Natural killer cell (primary cell): Measurements from ENCODE around the gene ANKS3. TPM values are rescaled to one million over a fixed set of nuclear protein-coding genes. Genes with fewer than 3 reads are reported as not detected.

ENCODE experiments used
- ATAC-seq, 3 donors: fragments of 150-1000 bp in 2 of 3; fragments of 200-7000 bp in 1 of 3; cut with Tn5 transposase; 1 replicate in 1 of 3; 2 replicates in 2 of 3; pipeline ENCODE4 v1.10.0; 2021; ENCODE audit warnings: mild to moderate bottlenecking in 2 of 3, moderate library complexity in 2 of 3
- DNase-seq, 2 donors: peaks; one replicate each; pipeline versions ENCODE4 v3.0.0 to v3.0.0-alpha.2; 2013 to 2021; ENCODE audit warnings: mixed read lengths in 1 of 2
- H3K27ac ChIP-seq: one replicate; pipeline ENCODE4 v1.5.1; 2013; ENCODE audit warnings: mild to moderate bottlenecking, low read length
- H3K27me3 ChIP-seq: one replicate; pipeline ENCODE4 v1.6.1; 2013; ENCODE audit warnings: low read length; ENCODE audit not compliant: control insufficient read depth, insufficient read depth
- H3K36me3 ChIP-seq: one replicate; pipeline ENCODE4 v1.6.1; 2013; ENCODE audit warnings: low read length; ENCODE audit not compliant: control insufficient read depth, insufficient read depth
- H3K4me1 ChIP-seq: one replicate; pipeline ENCODE4 v1.6.1; 2013; ENCODE audit warnings: low read length; ENCODE audit not compliant: control insufficient read depth, insufficient read depth
- H3K4me3 ChIP-seq: one replicate; pipeline ENCODE4 v1.5.1; 2013; ENCODE audit warnings: low read length
- H3K9me3 ChIP-seq: one replicate; pipeline ENCODE4 v1.6.1; 2013; ENCODE audit warnings: low read length; ENCODE audit not compliant: control insufficient read depth, insufficient read depth
- H3K27ac Mint-ChIP-seq, 2 donors: one replicate each; pipeline ENCODE4 v1.8.0; 2022; ENCODE audit warnings: mild to moderate bottlenecking in 2 of 2, mixed read lengths in 2 of 2, moderate library complexity in 1 of 2
- H3K27me3 Mint-ChIP-seq, 2 donors: one replicate each; pipeline ENCODE4 v1.8.0; 2022; ENCODE audit warnings: low read depth in 2 of 2, mixed read lengths in 2 of 2
- H3K36me3 Mint-ChIP-seq: one replicate; pipeline ENCODE4 v1.8.0; 2022; ENCODE audit warnings: mixed read lengths
- H3K4me1 Mint-ChIP-seq, 2 donors: one replicate each; pipeline ENCODE4 v1.8.0; 2022; ENCODE audit warnings: mixed read lengths in 2 of 2
- H3K4me3 Mint-ChIP-seq: one replicate; pipeline ENCODE4 v1.8.0; 2022; ENCODE audit warnings: mild to moderate bottlenecking, moderate library complexity, mixed read lengths
- H3K9me3 Mint-ChIP-seq, 2 donors: one replicate each; pipeline ENCODE4 v1.8.0; 2022; ENCODE audit warnings: mixed read lengths in 2 of 2
- WGBS: methylation state at CpG from one replicate; pipeline ENCODE4 v1.1.7; 2013; ENCODE audit warnings: missing lambda C conversion rate; ENCODE audit not compliant: insufficient coverage; 5-methylcytosine and 5-hydroxymethylcytosine counted together
- intact Hi-C: fragments of 100-400 bp; cut with micrococcal nuclease; formaldehyde crosslinking; loops from one replicate; pipeline ENCODE4 v1.14.2; 2022
- total RNA-seq, 4 donors: library from RNA; stranded (reverse); fragments of 120-200 nt in 1 of 4; gene quantifications; one replicate each; pipeline versions ENCODE4 v1.2.3 to v1.2.4, GENCODE V29; 2013 to 2022
- TF ChIP-seq, protein P1 (sequence below): fragments of 200-600 bp; IDR thresholded peaks from one replicate; pipeline ENCODE4 v1.8.0; 2022; ENCODE audit warnings: antibody characterized with exemption

Gene ANKS3
- total RNA-seq, 3 donors from 2014 or later (not counting 1 experiment from before 2014, with no cell fraction given), result 19.7 to 20.8 (median 20.5) TPM

DNA sequence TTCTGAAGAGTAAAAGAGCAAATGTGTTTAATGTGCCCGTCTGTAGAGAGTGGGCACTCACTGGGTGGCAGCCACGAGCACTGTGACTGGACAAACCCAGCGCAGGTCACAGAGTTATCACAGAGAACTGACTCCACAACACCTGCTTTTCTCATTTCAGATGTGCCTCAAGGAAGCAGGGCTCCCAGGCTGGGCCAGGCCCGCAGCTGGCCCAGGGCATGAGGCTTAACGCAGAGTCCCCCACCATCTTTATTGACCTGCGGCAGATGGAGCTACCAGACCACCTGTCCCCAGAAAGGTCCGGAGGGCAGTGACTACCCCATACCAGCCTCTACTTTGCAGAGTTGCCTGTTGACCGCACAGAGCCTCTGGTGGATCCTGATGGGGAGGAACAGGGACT is 12.1 kb upstream of the ANKS3 start:
- H3K27ac Mint-ChIP-seq, result no peak overlapping the region
- no peaks in the 10 kb centered on the region for H3K9me3 ChIP-seq
- no peaks in the 10 kb centered on the region for H3K4me1 ChIP-seq
- H3K27ac ChIP-seq, result no peak overlapping the region
- no peaks in the 10 kb centered on the region for H3K27me3 Mint-ChIP-seq
- no peaks in the 10 kb centered on the region for H3K27me3 ChIP-seq
- ATAC-seq (no peak), DNase-seq (no peak)
- H3K4me3 ChIP-seq, result no peak overlapping the region
- intact Hi-C loops, result no loop called here
- H3K36me3 ChIP-seq, result peaks cover 6% of the 10 kb centered on the region
- TF ChIP-seq, protein P1, sequence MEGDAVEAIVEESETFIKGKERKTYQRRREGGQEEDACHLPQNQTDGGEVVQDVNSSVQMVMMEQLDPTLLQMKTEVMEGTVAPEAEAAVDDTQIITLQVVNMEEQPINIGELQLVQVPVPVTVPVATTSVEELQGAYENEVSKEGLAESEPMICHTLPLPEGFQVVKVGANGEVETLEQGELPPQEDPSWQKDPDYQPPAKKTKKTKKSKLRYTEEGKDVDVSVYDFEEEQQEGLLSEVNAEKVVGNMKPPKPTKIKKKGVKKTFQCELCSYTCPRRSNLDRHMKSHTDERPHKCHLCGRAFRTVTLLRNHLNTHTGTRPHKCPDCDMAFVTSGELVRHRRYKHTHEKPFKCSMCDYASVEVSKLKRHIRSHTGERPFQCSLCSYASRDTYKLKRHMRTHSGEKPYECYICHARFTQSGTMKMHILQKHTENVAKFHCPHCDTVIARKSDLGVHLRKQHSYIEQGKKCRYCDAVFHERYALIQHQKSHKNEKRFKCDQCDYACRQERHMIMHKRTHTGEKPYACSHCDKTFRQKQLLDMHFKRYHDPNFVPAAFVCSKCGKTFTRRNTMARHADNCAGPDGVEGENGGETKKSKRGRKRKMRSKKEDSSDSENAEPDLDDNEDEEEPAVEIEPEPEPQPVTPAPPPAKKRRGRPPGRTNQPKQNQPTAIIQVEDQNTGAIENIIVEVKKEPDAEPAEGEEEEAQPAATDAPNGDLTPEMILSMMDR, result no peak
- peaks cover 17% of the 10 kb centered on the region in 2 donors for H3K4me1 Mint-ChIP-seq
- 90% methylated on average over 8 of the region's 8 CpGs for WGBS
- no peaks in the 10 kb centered on the region for H3K36me3 Mint-ChIP-seq
- H3K9me3 Mint-ChIP-seq, result no peaks in the 10 kb centered on the region
- H3K4me3 Mint-ChIP-seq, result no peak overlapping the region

DNA sequence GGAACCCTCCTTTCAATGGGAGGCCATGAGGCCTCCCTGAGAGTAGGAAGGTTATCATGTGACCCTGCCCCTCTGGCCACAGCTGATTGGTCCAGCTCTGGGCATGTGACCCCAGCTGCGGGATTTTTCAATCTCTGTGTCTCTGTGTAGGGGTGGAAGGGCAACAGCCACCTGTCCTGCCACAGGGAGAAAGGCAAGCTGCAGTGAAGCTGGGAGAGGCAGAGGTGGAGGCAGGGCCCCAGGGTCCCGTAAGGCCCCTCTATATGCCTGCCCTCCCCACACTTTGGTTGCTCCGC is 11.2 kb upstream of the ANKS3 start:
- ATAC-seq (no peak), DNase-seq (no peak)
- no peaks in the 10 kb centered on the region for H3K4me1 ChIP-seq
- TF ChIP-seq, protein P1, result no peak
- no peaks in the 10 kb centered on the region for H3K9me3 ChIP-seq
- WGBS, result 92% methylated on average over 3 of the region's 3 CpGs
- no peak overlapping the region for H3K27ac ChIP-seq
- Mint-ChIP-seq H3K36me3 (no peaks in the 10 kb centered on the region), H3K4me1 (peaks cover 17% of the 10 kb centered on the region in 2 donors), H3K4me3 (no peak overlapping the region), H3K9me3 (no peaks in the 10 kb centered on the region), H3K27ac (no peak overlapping the region), H3K27me3 (no peaks in the 10 kb centered on the region)
- no peak overlapping the region for H3K4me3 ChIP-seq
- intact Hi-C loops, result no loop called here
- H3K36me3 ChIP-seq, result no peaks in the 10 kb centered on the region
- no peaks in the 10 kb centered on the region for H3K27me3 ChIP-seq

DNA sequence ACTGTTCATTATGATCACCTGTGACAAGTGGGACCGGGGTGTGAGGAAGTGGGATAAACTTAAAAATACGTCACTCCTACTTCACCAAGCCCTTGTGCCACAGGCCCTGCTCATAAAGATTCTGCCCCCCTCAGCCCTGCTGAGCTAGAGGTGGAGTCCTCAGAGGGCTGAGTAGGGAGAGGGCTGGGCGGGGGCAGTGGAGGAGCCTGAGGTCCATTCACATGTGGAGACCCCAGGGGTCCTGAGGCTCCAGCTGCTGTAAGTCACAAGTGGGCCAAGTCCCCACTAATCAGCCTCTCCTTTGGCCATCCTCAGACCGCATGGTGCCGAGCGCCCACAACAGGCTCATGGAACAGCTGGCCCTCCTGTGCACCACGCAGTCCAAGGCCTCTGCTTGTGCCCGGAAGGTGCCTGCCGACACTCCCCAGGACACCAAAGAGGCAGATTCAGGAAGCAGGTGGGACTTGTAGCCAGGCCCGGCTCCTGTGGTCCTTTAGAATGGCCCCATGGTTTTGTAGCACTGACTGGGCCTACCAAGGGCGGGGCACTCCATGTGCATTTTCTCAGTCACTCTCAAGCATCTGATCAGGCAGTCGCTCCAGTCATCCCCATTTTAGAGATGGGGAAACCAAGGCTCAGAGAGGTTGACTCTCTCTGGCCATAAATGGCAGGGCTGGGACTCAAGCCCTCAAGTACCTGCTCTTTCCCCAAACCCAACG is 10.6 kb upstream of the ANKS3 start:
- intact Hi-C loops, result no loop called here
- H3K4me1 ChIP-seq, result no peaks in the 10 kb centered on the region
- Mint-ChIP-seq H3K27me3 (no peaks in the 10 kb centered on the region), H3K4me3 (no peak overlapping the region), H3K36me3 (no peaks in the 10 kb centered on the region), H3K27ac (no peak overlapping the region), H3K4me1 (peaks cover 17% of the 10 kb centered on the region in 2 donors), H3K9me3 (no peaks in the 10 kb centered on the region)
- no peak overlapping the region for H3K27ac ChIP-seq
- ATAC-seq (no peak), DNase-seq (no peak)
- H3K36me3 ChIP-seq, result no peaks in the 10 kb centered on the region
- H3K4me3 ChIP-seq, result no peak overlapping the region
- WGBS, result 83% methylated on average over 11 of the region's 13 CpGs
- TF ChIP-seq, protein P1, result no peak
- H3K27me3 ChIP-seq, result no peaks in the 10 kb centered on the region
- no peaks in the 10 kb centered on the region for H3K9me3 ChIP-seq
